OCI-LY1 (cell line): ENCODE results near the gene CELSR1.

Source experiments
- EZH2 ChIP-seq: fragments of 200-600 bp; sonication (generic), shearing (Covaris generic); IDR thresholded peaks from 2 replicates; pipeline ENCODE4 v1.8.0; 2017; ENCODE audit warnings: borderline replicate concordance, mixed run types, mild to moderate bottlenecking, antibody characterized with exemption, low read length, moderate library complexity, mixed read lengths
- TF ChIP-seq, protein P1 (sequence below): fragments of 200-600 bp; sonication (generic), shearing (Covaris generic); IDR thresholded peaks from 2 replicates; pipeline ENCODE4 v1.5.1; 2017; ENCODE audit warnings: mild to moderate bottlenecking, antibody characterized with exemption, low read length, moderate library complexity, mixed read lengths

GRCh38 chr22:46587061-46587460, 49.6 kb upstream of the CELSR1 start:
- TF ChIP-seq EZH2 = no peak
- TF ChIP-seq, protein P1, sequence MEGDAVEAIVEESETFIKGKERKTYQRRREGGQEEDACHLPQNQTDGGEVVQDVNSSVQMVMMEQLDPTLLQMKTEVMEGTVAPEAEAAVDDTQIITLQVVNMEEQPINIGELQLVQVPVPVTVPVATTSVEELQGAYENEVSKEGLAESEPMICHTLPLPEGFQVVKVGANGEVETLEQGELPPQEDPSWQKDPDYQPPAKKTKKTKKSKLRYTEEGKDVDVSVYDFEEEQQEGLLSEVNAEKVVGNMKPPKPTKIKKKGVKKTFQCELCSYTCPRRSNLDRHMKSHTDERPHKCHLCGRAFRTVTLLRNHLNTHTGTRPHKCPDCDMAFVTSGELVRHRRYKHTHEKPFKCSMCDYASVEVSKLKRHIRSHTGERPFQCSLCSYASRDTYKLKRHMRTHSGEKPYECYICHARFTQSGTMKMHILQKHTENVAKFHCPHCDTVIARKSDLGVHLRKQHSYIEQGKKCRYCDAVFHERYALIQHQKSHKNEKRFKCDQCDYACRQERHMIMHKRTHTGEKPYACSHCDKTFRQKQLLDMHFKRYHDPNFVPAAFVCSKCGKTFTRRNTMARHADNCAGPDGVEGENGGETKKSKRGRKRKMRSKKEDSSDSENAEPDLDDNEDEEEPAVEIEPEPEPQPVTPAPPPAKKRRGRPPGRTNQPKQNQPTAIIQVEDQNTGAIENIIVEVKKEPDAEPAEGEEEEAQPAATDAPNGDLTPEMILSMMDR = no peak
